Daoy (cell line): ENCODE measurements around the gene KCNQ1. TPM values are rescaled to one million over a fixed set of nuclear protein-coding genes. Genes with fewer than 3 reads are reported as not detected.

ENCODE experiments used
- DNase-seq: peaks from one replicate; pipeline ENCODE4 v3.0.0-alpha.2; 2015; ENCODE audit warnings: low read depth
- total RNA-seq: library from RNA; depleted of rRNA; stranded (reverse); fragments of >200 nt; shearing (Covaris generic); gene quantifications from 2 replicates; pipeline ENCODE4 v1.2.3, GENCODE V29; 2014

The KCNQ1 gene
- total RNA-seq, 1 experiment from 2014 or later: not detected

GRCh38 chr11:2777386-2777785 is 332.6 kb downstream of the KCNQ1 start:
- peak; percentile 47 for DNase-seq

GRCh38 chr11:2777871-2778629 is 333.2 kb downstream of the KCNQ1 start:
- DNase-seq: no peak

- peak; percentile 58 for DNase-seq
Measured at GRCh38 chr11:2778630-2779498, 334.1 kb downstream of the KCNQ1 start.

- DNase-seq: no peak
Measured at GRCh38 chr11:2779499-2779980, 334.7 kb downstream of the KCNQ1 start.

GRCh38 chr11:2779981-2780849 is 335.4 kb downstream of the KCNQ1 start:
- no peak for DNase-seq

GRCh38 chr11:2780850-2781407 is 336.1 kb downstream of the KCNQ1 start:
- no peak for DNase-seq

GRCh38 chr11:2781408-2782274 is 336.8 kb downstream of the KCNQ1 start:
- no peak for DNase-seq

GRCh38 chr11:2782769-2783168 is 338.0 kb downstream of the KCNQ1 start:
- no peak for DNase-seq

- no peak for DNase-seq
Measured at GRCh38 chr11:2783536-2784082, 338.8 kb downstream of the KCNQ1 start.

GRCh38 chr11:2787816-2788167 is 343.0 kb downstream of the KCNQ1 start:
- no peak for DNase-seq

- DNase-seq: no peak
Measured at GRCh38 chr11:2788168-2789071, 343.6 kb downstream of the KCNQ1 start.

- DNase-seq: no peak
Measured at GRCh38 chr11:2789331-2789730, 344.5 kb downstream of the KCNQ1 start.

- no peak for DNase-seq
Measured at GRCh38 chr11:2789791-2790567, 345.2 kb downstream of the KCNQ1 start.

GRCh38 chr11:2790568-2790921 is 345.7 kb downstream of the KCNQ1 start:
- DNase-seq: no peak

GRCh38 chr11:2791139-2791520 is 346.3 kb downstream of the KCNQ1 start:
- DNase-seq: no peak

GRCh38 chr11:2791521-2792380 is 346.9 kb downstream of the KCNQ1 start:
- no peak for DNase-seq
